HepG2 (cell line): Measurements from ENCODE around the gene IL22. TPM values are rescaled to one million over a fixed set of nuclear protein-coding genes. Genes with fewer than 3 reads are reported as not detected.

Experiments
- ATAC-seq: fragments of 200-7000 bp; cut with Tn5 transposase; 3 replicates; pipeline ENCODE4 v1.9.1; 2020; ENCODE audit warnings: mild to moderate bottlenecking, moderate library complexity
- BruUV-seq: library from RNA; stranded (reverse); fragments of 400-500 nt; replicated peaks from 2 replicates; lab custom pipeline; 2021; lab: Mats Ljungman, UMichigan
- CTCF ChIA-PET: fragments of 300-600 bp; formaldehyde crosslinking; extraction: SDS; loops from one replicate; lab custom pipeline; 2021; ENCODE audit warnings: low total read pairs, inconsistent platforms, low intra/inter-chr PET ratio; lab: Yijun Ruan, JAX
- POLR2A ChIA-PET: fragments of 350-600 bp; sonication (Branson Sonifier 250); formaldehyde crosslinking; loops from one replicate; lab custom pipeline; 2020; ENCODE audit warnings: antibody characterized with exemption, inconsistent platforms; lab: Yijun Ruan, JAX
- DNase-seq: peaks from one replicate; pipeline ENCODE4 v3.0.0-alpha.2; 2015; ENCODE audit warnings: low spot score
- FAIRE-seq: peaks from 3 replicates; lab custom pipeline; 2011; peaks lifted over from hg19 to GRCh38; lab: Jason Lieb, UNC
- H2AFZ ChIP-seq: one replicate; pipeline ENCODE4 v1.6.1; 2011; ENCODE audit warnings: low read length, inconsistent platforms
- H3K27ac ChIP-seq: fragments of 300-600 bp; 3 replicates; pipeline ENCODE4 v1.8.0; 2011; ENCODE audit warnings: mixed run types, mild to moderate bottlenecking, mixed read lengths, low read length, inconsistent platforms; ENCODE audit not compliant: insufficient read depth; ENCODE audit errors: extremely low read length
- H3K27me3 ChIP-seq, 2 experiments: fragments of 200-600 bp in 1 of 2; 2 replicates in 1 of 2; 3 replicates in 1 of 2; pipeline versions ENCODE4 v1.6.0 to v1.8.0; 2011; ENCODE audit warnings: low read length in 2 of 2, mild to moderate bottlenecking in 2 of 2, moderate library complexity in 2 of 2, inconsistent platforms in 1 of 2; ENCODE audit not compliant: insufficient read depth in 2 of 2, control insufficient read depth in 1 of 2
- H3K36me3 ChIP-seq, 2 experiments: fragments of 200-600 bp in 1 of 2; replicated peaks in 1 of 2; 2 replicates in 1 of 2; 3 replicates in 1 of 2; pipeline versions ENCODE4 v1.5.1 to v1.8.0; 2011; ENCODE audit warnings: low read length in 2 of 2, inconsistent platforms in 1 of 2; ENCODE audit not compliant: insufficient read depth in 2 of 2, control insufficient read depth in 1 of 2
- H3K4me1 ChIP-seq: 2 replicates; pipeline ENCODE4 v1.5.1; 2012; ENCODE audit warnings: low read length, inconsistent platforms; ENCODE audit not compliant: insufficient read depth
- H3K4me2 ChIP-seq: 2 replicates; pipeline ENCODE4 v1.6.0; 2011; ENCODE audit warnings: low read depth, low read length, inconsistent platforms
- H3K4me3 ChIP-seq, 3 experiments: fragments of 200-600 bp in 1 of 3; sonication (generic), shearing (Covaris generic) in 1 of 3; replicated peaks in 1 of 3; 2 replicates each; pipeline ENCODE4 v1.5.1; 2011 to 2016; ENCODE audit warnings: low read length in 3 of 3, inconsistent platforms in 2 of 3, low read depth in 2 of 3, mild to moderate bottlenecking in 2 of 3, control low read depth in 1 of 3, mixed read lengths in 1 of 3; ENCODE audit not compliant: insufficient read depth in 1 of 3
- H3K79me2 ChIP-seq: one replicate; pipeline ENCODE4 v1.6.1; 2011; ENCODE audit warnings: low read length, inconsistent platforms; ENCODE audit not compliant: insufficient read depth
- H3K9ac ChIP-seq: 2 replicates; pipeline ENCODE4 v1.6.0; 2011; ENCODE audit warnings: mild to moderate bottlenecking, low read depth, low read length, inconsistent platforms; ENCODE audit not compliant: insufficient read depth
- H3K9me3 ChIP-seq: 2 replicates; pipeline ENCODE4 v1.5.1; 2012; ENCODE audit warnings: mild to moderate bottlenecking, low read length
- H4K20me1 ChIP-seq: 2 replicates; pipeline ENCODE4 v1.6.0; 2011; ENCODE audit warnings: inconsistent platforms, mild to moderate bottlenecking, low read length, moderate library complexity; ENCODE audit not compliant: insufficient read depth
- CCAR2 ChIP-seq: fragments of 200-400 bp; formaldehyde crosslinking; optimal IDR thresholded peaks from 2 replicates; pipeline ENCODE3; 2018; ENCODE audit warnings: low read depth, mild to moderate bottlenecking, low read length, moderate library complexity
- CHD4 ChIP-seq: fragments of 200-600 bp; sonication (generic); IDR thresholded peaks from 2 replicates; pipeline ENCODE4 v1.7.0; 2017; ENCODE audit warnings: mild to moderate bottlenecking, low read length, borderline replicate concordance
- HNRNPH1 ChIP-seq: fragments of 200-400 bp; formaldehyde crosslinking; optimal IDR thresholded peaks from 2 replicates; pipeline ENCODE3; 2017; ENCODE audit warnings: mild to moderate bottlenecking, low read depth, low read length
- MED13 ChIP-seq: sonication (generic); formaldehyde crosslinking; IDR thresholded peaks from 2 replicates; pipeline ENCODE4 v1.5.0; 2020; ENCODE audit warnings: missing genetic modification reagents
- PCBP2 ChIP-seq: fragments of 200-400 bp; formaldehyde crosslinking; optimal IDR thresholded peaks from 2 replicates; pipeline ENCODE3; 2018; ENCODE audit warnings: low read length, low read depth; ENCODE audit not compliant: poor library complexity, severe bottlenecking
- RFX5 ChIP-seq: IDR thresholded peaks from 2 replicates; pipeline ENCODE4 v1.6.1; 2011; ENCODE audit warnings: low read depth, low read length, improper control_type of control experiment
- SMARCE1 ChIP-seq: fragments of 450-650 bp; IDR thresholded peaks from 2 replicates; pipeline ENCODE4 v1.6.1; 2017; ENCODE audit warnings: borderline replicate concordance
- ZFP37 ChIP-seq: sonication (generic); formaldehyde crosslinking; IDR thresholded peaks from 2 replicates; pipeline ENCODE4 v1.4.0; 2020; ENCODE audit warnings: missing genetic modification reagents, borderline replicate concordance
- ZNF136 ChIP-seq: sonication (generic); formaldehyde crosslinking; IDR thresholded peaks from 2 replicates; pipeline ENCODE4 v1.8.1; 2022; ENCODE audit warnings: low read depth, mild to moderate bottlenecking, moderate library complexity, missing genetic modification reagents
- WGBS: methylation state at CpG from one replicate; pipeline ENCODE4 v1.1.6; 2017; ENCODE audit warnings: low lambda C conversion rate; 5-methylcytosine and 5-hydroxymethylcytosine counted together
- in situ Hi-C: cut with HindIII; loops from 2 replicates; pipeline ENCODE4 v1.10.0; 2017; ENCODE audit warnings: low pct_unique_long_range_greater_than_20kb; ENCODE audit not compliant: extremely low pct_ligation_motif_present
- intact Hi-C: fragments of 100-400 bp; cut with micrococcal nuclease; formaldehyde crosslinking; loops from one replicate; pipeline ENCODE4 v1.10.0; 2022; ENCODE audit not compliant: unreplicated experiment
- polyA plus RNA-seq, 8 experiments: library from polyadenylated mRNA; depleted of rRNA in 3 of 8; stranded (reverse) in 7 of 8; unstranded in 1 of 8; fragments of >200 nt; fragmentation: Illumina TruSeq in 4 of 8; extraction: Trizol in 4 of 8; gene quantifications; 2 replicates each; pipeline versions ENCODE4 v1.2.1 to v1.2.3, GENCODE V29; 2011 to 2016; ENCODE audit warnings: low read depth in 4 of 8, missing spikeins in 1 of 8, mixed read lengths in 1 of 8; ENCODE audit not compliant: insufficient read depth in 1 of 8
- total RNA-seq, 5 experiments: library from RNA; depleted of rRNA; stranded (reverse); fragments of >200 nt; fragmentation: Illumina TruSeq; extraction: Trizol; gene quantifications; 2 replicates each; pipeline ENCODE4 v1.2.3, GENCODE V29; 2016; ENCODE audit warnings: low read depth in 1 of 5
- TF ChIP-seq, protein P1 (sequence below): sonication (generic); formaldehyde crosslinking; IDR thresholded peaks from 2 replicates; pipeline ENCODE4 v1.5.0; 2020; ENCODE audit warnings: missing genetic modification reagents
- TF ChIP-seq, protein P2 (sequence below): sonication (generic); formaldehyde crosslinking; IDR thresholded peaks from 2 replicates; pipeline ENCODE4 v1.4.0; 2020; ENCODE audit warnings: mild to moderate bottlenecking, missing genetic modification reagents, borderline replicate concordance
- TF ChIP-seq, protein P3 (sequence below): sonication (generic); formaldehyde crosslinking; IDR thresholded peaks from 2 replicates; pipeline ENCODE4 v1.9.0; 2022; ENCODE audit warnings: low read depth, missing genetic modification reagents

The IL22 gene
- total and polyA plus RNA-seq, 2 of the 13 experiments (the other 11 are each of a cell fraction or from before 2014, with no cell fraction given): not detected

DNA sequence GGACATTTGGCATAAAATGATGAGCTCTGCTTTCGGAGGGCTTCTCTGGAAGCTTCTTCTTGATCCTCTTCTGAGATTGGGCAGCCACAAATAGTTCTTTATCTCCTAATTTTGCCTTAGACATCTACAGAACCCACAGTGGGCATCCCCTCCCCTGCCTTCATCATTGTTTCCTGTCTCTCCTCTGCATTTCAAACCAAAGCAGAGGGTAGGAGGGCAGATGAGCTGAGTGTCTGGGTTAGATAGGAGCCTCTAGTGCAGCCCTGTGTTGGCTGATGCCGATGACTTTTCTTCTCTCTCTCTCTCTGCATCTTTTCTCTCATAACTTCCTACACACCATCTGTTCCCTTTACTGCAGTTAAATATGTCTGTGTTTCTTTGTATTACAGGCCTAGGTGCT, 19.3 kb downstream of the IL22 start (continued):
- TF ChIP-seq, protein P1, sequence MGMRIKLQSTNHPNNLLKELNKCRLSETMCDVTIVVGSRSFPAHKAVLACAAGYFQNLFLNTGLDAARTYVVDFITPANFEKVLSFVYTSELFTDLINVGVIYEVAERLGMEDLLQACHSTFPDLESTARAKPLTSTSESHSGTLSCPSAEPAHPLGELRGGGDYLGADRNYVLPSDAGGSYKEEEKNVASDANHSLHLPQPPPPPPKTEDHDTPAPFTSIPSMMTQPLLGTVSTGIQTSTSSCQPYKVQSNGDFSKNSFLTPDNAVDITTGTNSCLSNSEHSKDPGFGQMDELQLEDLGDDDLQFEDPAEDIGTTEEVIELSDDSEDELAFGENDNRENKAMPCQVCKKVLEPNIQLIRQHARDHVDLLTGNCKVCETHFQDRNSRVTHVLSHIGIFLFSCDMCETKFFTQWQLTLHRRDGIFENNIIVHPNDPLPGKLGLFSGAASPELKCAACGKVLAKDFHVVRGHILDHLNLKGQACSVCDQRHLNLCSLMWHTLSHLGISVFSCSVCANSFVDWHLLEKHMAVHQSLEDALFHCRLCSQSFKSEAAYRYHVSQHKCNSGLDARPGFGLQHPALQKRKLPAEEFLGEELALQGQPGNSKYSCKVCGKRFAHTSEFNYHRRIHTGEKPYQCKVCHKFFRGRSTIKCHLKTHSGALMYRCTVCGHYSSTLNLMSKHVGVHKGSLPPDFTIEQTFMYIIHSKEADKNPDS: no peak
- TF ChIP-seq, protein P2, sequence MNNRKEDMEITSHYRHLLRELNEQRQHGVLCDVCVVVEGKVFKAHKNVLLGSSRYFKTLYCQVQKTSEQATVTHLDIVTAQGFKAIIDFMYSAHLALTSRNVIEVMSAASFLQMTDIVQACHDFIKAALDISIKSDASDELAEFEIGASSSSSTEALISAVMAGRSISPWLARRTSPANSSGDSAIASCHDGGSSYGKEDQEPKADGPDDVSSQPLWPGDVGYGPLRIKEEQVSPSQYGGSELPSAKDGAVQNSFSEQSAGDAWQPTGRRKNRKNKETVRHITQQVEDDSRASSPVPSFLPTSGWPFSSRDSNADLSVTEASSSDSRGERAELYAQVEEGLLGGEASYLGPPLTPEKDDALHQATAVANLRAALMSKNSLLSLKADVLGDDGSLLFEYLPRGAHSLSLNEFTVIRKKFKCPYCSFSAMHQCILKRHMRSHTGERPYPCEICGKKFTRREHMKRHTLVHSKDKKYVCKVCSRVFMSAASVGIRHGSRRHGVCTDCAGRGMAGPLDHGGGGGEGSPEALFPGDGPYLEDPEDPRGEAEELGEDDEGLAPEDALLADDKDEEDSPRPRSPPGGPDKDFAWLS (CRISPR knock-in tag): no peak
- TF ChIP-seq PCBP2: no peak
- TF ChIP-seq, protein P3, sequence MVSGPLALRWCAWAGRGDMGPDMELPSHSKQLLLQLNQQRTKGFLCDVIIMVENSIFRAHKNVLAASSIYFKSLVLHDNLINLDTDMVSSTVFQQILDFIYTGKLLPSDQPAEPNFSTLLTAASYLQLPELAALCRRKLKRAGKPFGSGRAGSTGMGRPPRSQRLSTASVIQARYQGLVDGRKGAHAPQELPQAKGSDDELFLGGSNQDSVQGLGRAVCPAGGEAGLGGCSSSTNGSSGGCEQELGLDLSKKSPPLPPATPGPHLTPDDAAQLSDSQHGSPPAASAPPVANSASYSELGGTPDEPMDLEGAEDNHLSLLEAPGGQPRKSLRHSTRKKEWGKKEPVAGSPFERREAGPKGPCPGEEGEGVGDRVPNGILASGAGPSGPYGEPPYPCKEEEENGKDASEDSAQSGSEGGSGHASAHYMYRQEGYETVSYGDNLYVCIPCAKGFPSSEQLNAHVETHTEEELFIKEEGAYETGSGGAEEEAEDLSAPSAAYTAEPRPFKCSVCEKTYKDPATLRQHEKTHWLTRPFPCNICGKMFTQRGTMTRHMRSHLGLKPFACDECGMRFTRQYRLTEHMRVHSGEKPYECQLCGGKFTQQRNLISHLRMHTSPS (CRISPR knock-in tag): no peak
- TF ChIP-seq CHD4: no peak
- no peak for TF ChIP-seq ZNF136
- no peak for TF ChIP-seq HNRNPH1

DNA sequence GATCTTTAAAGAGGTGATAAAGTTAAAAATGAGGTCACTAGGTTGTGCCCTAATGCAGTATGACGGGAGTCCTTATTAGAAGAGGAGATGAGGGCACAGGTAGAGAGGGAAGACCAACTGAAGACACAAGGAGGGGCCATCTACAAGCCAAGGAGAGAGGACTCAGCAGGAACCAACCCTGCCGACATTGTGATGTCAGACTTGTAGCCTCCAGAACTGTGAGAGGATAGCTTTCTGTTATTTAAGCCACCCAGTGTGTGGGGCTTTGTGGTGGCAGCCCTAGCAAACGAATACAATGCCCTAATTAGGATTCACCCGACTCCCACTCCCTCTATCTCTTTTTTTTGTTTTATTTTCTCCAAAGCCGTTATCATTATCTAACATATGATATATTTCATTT, 19.9 kb downstream of the IL22 start:
- peaks cover 9% of the 10 kb centered on the region for H3K4me1 ChIP-seq
- TF ChIP-seq CCAR2: no peak
- no peak for TF ChIP-seq ZFP37 (CRISPR knock-in tag)
- no peak for TF ChIP-seq RFX5
- TF ChIP-seq SMARCE1: no peak
- no peak for TF ChIP-seq MED13 (CRISPR knock-in tag)
- no peaks in the 10 kb centered on the region for H3K36me3 ChIP-seq
- H3K27me3 ChIP-seq: peaks cover 0 to 17% of the 10 kb centered on the region in 2 experiments; a peak in 2 of 5 replicates
- intact Hi-C loops (no loop called here), in situ Hi-C loops (no loop called here)
- H3K4me3 ChIP-seq: no peak overlapping the region
- WGBS: 7% methylated on average over 5 of the region's 5 CpGs
- CTCF ChIA-PET: no interaction called here
- H3K79me2 ChIP-seq: no peaks in the 10 kb centered on the region
- H3K4me2 ChIP-seq: no peak overlapping the region
- ATAC-seq: no peak
- H3K9ac ChIP-seq: no peak overlapping the region
- no peak for FAIRE-seq
- no peaks in the 10 kb centered on the region for H3K9me3 ChIP-seq
- no peak for DNase-seq
- POLR2A ChIA-PET: no interaction called here
- no TSS peak for BruUV-seq
- no peaks in the 10 kb centered on the region for H4K20me1 ChIP-seq
- H2AFZ ChIP-seq: no peak overlapping the region
- no peak overlapping the region for H3K27ac ChIP-seq
